ENCODE results near the gene B9D1.

GRCh38 chr17:19359151-19359550 lies 3.4 kb downstream of the B9D1 start:
- TF ChIP-seq CTCF (IDR thresholded peaks at IDR 0.05) (no peak), POLR2A (IDR thresholded peaks at IDR 0.05) (no peak), POLR2AphosphoS5 (IDR thresholded peaks at IDR 0.05) (no peak)

All from sigmoid colon (tissue), 4 donors.